ENCODE data around the gene SH3PXD2A. TPM values are rescaled to one million over a fixed set of nuclear protein-coding genes. Genes with fewer than 3 reads are reported as not detected.
A peak's percentile ranks its signal among the peaks of the same experiment; 100 is the strongest.

SH3PXD2A gene, protein sequence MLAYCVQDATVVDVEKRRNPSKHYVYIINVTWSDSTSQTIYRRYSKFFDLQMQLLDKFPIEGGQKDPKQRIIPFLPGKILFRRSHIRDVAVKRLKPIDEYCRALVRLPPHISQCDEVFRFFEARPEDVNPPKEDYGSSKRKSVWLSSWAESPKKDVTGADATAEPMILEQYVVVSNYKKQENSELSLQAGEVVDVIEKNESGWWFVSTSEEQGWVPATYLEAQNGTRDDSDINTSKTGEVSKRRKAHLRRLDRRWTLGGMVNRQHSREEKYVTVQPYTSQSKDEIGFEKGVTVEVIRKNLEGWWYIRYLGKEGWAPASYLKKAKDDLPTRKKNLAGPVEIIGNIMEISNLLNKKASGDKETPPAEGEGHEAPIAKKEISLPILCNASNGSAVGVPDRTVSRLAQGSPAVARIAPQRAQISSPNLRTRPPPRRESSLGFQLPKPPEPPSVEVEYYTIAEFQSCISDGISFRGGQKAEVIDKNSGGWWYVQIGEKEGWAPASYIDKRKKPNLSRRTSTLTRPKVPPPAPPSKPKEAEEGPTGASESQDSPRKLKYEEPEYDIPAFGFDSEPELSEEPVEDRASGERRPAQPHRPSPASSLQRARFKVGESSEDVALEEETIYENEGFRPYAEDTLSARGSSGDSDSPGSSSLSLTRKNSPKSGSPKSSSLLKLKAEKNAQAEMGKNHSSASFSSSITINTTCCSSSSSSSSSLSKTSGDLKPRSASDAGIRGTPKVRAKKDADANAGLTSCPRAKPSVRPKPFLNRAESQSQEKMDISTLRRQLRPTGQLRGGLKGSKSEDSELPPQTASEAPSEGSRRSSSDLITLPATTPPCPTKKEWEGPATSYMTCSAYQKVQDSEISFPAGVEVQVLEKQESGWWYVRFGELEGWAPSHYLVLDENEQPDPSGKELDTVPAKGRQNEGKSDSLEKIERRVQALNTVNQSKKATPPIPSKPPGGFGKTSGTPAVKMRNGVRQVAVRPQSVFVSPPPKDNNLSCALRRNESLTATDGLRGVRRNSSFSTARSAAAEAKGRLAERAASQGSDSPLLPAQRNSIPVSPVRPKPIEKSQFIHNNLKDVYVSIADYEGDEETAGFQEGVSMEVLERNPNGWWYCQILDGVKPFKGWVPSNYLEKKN
- total RNA-seq: 10 to 100 TPM; 10.2 to 10.9 TPM

DNA sequence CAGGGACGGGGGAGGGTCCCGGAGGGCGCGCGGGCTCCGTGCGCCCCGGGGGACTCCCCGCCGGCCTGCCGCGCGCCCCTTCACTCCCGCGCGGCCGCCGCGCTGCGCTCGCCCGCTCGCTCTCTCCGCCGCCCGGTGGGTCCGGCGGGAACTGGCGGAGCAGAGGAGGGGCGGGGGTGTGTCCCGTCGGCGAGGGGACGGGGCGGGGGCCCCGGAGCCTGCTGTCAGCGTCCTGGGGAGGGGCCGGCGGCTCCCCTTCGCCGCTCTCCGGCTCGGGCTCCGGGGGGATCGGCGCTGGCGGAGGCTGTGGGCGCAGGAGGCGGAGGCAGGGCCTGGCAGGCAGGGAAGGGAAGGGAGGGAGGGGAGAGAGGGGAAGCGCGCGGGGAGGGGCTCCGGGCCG, at the start of gene SH3PXD2A:
Gene SH3PXD2A (minus strand): TSS at position 153 of the 400 bp plus-strand sequence. CDS start 310 bp downstream, outside the sequence.
- H3K36me3 Mint-ChIP-seq: no peaks in the 10 kb centered on the region
- H3K4me1 Mint-ChIP-seq: peaks cover 12% of the 10 kb centered on the region
- H3K4me3 Mint-ChIP-seq: peak within 1 kb of the TSS; percentile 65
- DNase-seq: peak; percentile 32
- peaks cover 33% of the 10 kb centered on the region for H3K27me3 Mint-ChIP-seq
- H3K27ac Mint-ChIP-seq: no peak within 1 kb of the TSS
- no peaks in the 10 kb centered on the region for H3K9me3 Mint-ChIP-seq

DNA sequence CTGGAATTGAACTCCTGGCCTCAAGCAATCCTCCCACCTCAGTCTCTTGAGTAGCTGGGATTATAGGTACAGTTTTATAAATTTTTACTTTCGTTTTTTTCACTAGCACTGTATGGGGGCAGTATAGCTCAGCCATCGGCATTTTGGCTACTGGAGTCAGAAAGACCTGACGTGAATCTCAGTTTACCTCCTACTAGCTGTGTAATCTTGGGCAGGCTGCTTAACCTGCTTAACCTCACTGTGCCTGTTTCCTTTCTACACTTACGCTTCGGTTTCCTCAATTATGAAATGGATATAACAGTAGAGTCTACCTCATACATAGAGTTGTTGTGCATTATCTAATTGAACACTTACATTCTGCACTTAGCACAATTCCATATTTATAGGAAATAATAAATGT, 45.9 kb upstream of the SH3PXD2A start:
- H3K4me3 Mint-ChIP-seq: peak overlapping the region; percentile 55
- no peaks in the 10 kb centered on the region for H3K27me3 Mint-ChIP-seq
- peaks cover 27% of the 10 kb centered on the region for H3K36me3 Mint-ChIP-seq
- peak overlapping the region; percentile 67 for H3K27ac Mint-ChIP-seq
- peaks cover 55% of the 10 kb centered on the region for H3K4me1 Mint-ChIP-seq
- no peaks in the 10 kb centered on the region for H3K9me3 Mint-ChIP-seq
- DNase-seq: no peak

DNA sequence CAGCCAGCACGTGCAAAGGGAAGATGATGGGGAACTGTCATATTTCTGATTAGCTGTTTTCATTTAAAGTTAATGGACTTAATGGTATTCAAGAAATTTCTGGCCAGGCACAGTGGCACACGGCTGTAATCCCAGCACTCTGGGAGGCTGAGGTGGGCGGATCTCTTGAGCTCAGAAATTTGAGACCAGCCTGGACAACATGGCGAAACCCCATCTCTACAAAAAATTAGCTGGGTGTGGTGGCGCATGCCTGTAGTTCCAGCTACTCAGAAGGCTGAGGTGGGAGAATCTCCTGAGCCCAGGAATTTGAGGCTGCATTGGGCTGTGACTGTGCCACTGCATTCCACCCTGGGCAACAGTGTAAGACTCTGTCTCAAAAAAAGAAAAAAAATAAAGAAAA, 43.9 kb upstream of the SH3PXD2A start:
- Mint-ChIP-seq H3K36me3 (peaks cover 36% of the 10 kb centered on the region), H3K27me3 (no peaks in the 10 kb centered on the region), H3K27ac (no peak overlapping the region), H3K4me1 (peaks cover 57% of the 10 kb centered on the region), H3K9me3 (no peaks in the 10 kb centered on the region), H3K4me3 (no peak overlapping the region)
- DNase-seq: no peak

DNA sequence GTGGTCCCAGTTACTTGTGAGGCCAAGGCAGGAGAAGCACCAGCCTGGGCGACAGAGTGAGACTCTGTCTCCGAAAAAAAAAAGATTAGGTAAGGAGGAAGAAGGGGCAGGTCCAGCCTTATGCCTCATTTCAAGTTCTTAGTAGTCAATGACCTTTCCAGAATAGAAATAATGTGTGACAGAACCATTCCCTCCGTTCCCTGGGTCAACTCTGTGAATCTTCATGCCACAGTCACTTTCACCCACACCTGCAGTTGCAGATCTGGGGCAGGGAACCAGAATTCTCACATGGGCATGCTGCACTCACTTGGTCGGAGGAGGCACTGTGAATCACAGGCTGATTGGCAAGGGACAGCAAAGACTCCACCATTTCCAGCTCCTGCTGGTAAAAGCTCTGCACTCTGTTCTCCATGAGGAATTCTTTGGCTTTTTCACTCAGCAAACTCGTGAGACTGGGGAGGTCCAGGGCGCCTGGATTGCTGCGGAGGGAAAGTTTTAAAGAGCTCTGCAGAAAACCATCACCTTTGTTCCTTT, 41.9 kb upstream of the SH3PXD2A start:
- H3K4me1 Mint-ChIP-seq: peaks cover 56% of the 10 kb centered on the region
- H3K4me3 Mint-ChIP-seq: no peak overlapping the region
- no peaks in the 10 kb centered on the region for H3K9me3 Mint-ChIP-seq
- H3K27me3 Mint-ChIP-seq: no peaks in the 10 kb centered on the region
- H3K27ac Mint-ChIP-seq: no peak overlapping the region
- H3K36me3 Mint-ChIP-seq: peaks cover 27% of the 10 kb centered on the region
- no peak for DNase-seq

DNA sequence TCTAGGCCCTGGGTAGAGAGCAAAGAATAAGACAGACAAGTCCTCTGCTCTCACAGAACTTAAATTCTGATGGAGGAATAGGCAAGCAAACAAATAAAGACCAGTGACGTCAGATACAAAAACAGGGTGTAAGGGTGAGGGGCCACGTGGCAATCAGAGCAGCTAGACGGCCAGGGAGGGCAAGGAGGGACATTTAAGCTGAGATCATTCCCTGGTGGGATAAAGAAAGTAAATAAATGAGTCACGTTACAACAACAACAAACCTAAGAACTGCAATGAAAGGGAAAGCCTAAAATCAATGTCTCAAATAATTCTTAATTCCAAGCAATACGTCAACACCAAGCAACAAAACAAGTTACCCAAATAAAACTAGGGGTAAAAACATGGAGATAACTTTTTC, 40.8 kb upstream of the SH3PXD2A start:
- H3K4me3 Mint-ChIP-seq: no peak overlapping the region
- H3K4me1 Mint-ChIP-seq: peaks cover 47% of the 10 kb centered on the region
- no peaks in the 10 kb centered on the region for H3K27me3 Mint-ChIP-seq
- no peak for DNase-seq
- peaks cover 27% of the 10 kb centered on the region for H3K36me3 Mint-ChIP-seq
- H3K9me3 Mint-ChIP-seq: no peaks in the 10 kb centered on the region
- H3K27ac Mint-ChIP-seq: peak overlapping the region; percentile 54

DNA sequence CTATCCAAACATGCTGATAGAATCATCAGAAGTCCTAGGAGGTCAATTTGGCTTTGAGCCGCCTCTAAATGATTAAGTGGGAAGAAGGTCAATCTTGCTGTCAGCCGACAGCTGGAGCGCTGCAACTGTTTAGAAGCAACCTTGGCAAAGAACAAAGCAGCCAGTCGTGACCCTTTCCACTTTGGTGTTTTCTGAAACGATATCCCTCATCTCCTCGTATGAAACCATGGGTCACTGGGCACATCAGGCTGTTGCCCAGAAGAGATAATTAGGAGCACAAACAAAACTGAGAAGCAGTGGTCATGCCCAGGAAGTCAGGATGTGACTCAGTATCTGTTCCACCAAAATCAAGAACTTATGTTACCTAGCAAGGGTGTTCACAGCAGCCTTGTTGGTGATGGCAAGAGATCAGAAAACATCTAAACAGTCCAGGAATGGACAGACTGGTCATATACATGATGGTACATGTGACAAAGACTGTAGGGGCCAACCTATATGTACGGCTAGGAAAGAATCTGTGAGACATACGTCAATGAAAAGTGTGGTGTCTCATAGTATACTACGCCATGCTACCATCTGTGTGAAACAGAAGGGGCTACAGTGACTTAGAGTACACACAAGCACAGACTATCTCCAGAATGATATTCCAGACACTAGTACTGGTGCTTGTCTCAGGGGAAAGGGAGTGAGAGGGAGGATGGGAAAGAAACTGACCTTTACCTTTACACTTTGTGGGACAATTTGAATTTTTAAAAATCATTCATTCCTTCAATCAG, 40.2 kb upstream of the SH3PXD2A start:
- DNase-seq: no peak
- H3K27me3 Mint-ChIP-seq: no peaks in the 10 kb centered on the region
- peaks cover 42% of the 10 kb centered on the region for H3K4me1 Mint-ChIP-seq
- peak overlapping the region; percentile 54 for H3K27ac Mint-ChIP-seq
- no peaks in the 10 kb centered on the region for H3K9me3 Mint-ChIP-seq
- H3K4me3 Mint-ChIP-seq: no peak overlapping the region
- peaks cover 31% of the 10 kb centered on the region for H3K36me3 Mint-ChIP-seq

DNA sequence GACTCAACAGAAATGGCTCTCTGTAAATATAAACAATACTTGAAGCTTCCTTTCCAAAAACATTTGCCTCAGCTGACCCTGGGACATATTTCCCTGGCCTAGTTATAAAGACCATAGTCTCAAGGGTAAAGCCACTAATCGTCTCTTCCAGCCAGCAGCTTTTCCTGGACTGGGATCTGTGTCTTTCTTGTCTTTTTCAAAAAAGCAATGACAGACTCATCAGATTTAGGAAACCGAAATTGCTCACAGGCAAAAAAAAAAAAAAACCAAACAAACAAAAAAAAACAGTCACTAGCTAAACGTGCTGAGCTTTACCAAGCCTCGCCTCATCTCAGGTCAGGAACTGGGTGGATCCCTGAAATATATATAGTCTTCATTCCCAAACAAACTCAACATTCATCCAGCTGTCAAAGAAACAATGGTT, 39.1 kb upstream of the SH3PXD2A start:
- Mint-ChIP-seq H3K27ac (peak overlapping the region; percentile 54), H3K36me3 (peaks cover 25% of the 10 kb centered on the region), H3K4me1 (peaks cover 46% of the 10 kb centered on the region), H3K27me3 (no peaks in the 10 kb centered on the region), H3K9me3 (no peaks in the 10 kb centered on the region), H3K4me3 (no peak overlapping the region)
- DNase-seq: no peak

DNA sequence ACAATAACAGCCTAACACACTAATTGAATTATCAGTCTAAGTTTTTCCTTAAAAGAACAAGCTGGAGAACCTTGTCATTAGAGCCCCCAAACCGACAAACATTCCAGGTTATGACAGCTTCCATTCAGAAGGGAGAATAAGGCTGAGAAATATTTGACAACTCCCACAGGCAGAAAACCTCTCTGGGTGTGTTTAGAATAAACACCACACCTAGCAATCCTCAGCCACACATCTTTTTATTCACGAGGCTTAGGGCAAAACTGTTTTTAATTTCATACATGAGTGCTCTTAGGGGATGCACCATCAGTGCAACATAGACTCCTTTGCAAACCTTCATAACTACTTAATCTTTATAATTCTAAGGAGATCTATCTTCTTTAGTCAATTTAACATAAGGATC, 38.4 kb upstream of the SH3PXD2A start:
- Mint-ChIP-seq H3K36me3 (peaks cover 27% of the 10 kb centered on the region), H3K9me3 (no peaks in the 10 kb centered on the region), H3K4me3 (no peak overlapping the region), H3K27ac (peak overlapping the region; percentile 54), H3K27me3 (no peaks in the 10 kb centered on the region), H3K4me1 (peaks cover 52% of the 10 kb centered on the region)
- no peak for DNase-seq

DNA sequence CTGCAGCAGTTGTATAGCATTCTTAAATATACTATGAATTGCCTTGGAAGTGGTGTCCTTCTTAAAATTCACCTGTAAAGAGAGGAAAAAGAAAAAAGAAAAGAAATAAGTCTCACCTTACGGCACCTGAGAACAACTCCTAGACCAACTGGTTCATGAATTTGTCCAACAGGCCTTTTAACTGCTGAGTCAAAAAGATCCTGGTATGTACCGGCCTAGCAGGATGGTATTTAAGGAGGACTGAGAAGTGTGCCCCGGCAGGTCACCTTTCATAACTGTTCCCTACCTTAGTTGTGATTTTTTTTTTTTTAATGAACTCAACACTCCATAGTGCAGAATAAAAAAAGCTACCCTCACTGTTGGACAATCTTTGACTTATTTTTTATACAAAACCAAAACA, 36.8 kb upstream of the SH3PXD2A start:
- no peak overlapping the region for H3K4me3 Mint-ChIP-seq
- no peak for DNase-seq
- peaks cover 26% of the 10 kb centered on the region for H3K36me3 Mint-ChIP-seq
- no peak overlapping the region for H3K27ac Mint-ChIP-seq
- H3K9me3 Mint-ChIP-seq: no peaks in the 10 kb centered on the region
- H3K4me1 Mint-ChIP-seq: peaks cover 58% of the 10 kb centered on the region
- no peaks in the 10 kb centered on the region for H3K27me3 Mint-ChIP-seq

DNA sequence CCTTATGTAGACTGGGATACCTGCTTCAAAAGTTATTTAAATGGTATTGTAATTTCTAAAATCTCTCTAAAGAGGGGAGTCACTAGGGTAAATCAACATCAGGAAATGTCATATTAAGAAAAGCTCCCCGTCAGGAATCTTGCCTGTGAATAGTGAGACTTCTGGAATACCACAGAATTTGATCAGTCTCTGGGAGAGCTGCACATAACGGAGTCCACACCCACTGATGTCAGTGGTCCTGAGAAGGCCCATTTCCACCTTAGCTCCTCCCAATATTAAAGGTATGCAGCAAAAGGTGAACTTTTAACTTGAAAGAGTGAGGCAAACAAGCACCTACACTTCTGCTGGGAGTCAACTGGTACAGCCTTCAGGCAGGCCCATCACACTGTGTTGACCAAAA, 35.3 kb upstream of the SH3PXD2A start:
- Mint-ChIP-seq H3K4me1 (peaks cover 51% of the 10 kb centered on the region), H3K27ac (peak overlapping the region; percentile 72), H3K36me3 (peaks cover 18% of the 10 kb centered on the region), H3K9me3 (no peaks in the 10 kb centered on the region), H3K27me3 (no peaks in the 10 kb centered on the region), H3K4me3 (no peak overlapping the region)
- no peak for DNase-seq

DNA sequence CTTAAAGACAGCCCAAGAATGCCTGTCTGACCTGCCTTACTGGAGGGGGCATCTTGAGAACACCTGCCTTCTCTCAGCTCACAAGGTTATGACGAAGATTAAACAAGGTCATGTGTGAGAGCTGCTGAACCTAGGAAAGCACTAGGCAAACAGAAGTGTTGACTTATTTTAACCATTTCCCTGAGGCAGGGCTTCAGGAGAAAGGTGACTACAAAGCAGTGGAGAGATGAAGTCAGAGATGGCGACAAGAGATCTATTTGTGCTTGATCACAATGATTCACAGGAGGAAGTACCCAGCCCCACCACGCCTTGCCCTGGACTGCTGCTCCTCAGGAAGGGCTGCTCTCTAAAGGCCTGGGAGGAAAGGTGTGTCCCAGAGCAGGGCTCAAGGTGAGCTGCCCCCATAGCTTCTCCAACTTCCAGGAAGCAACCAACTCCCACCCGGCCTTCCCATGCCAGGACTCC, 34.9 kb upstream of the SH3PXD2A start:
- Mint-ChIP-seq H3K27me3 (no peaks in the 10 kb centered on the region), H3K4me1 (peaks cover 46% of the 10 kb centered on the region), H3K9me3 (no peaks in the 10 kb centered on the region), H3K27ac (peak overlapping the region; percentile 72), H3K4me3 (no peak overlapping the region), H3K36me3 (peaks cover 15% of the 10 kb centered on the region)
- DNase-seq: no peak

DNA sequence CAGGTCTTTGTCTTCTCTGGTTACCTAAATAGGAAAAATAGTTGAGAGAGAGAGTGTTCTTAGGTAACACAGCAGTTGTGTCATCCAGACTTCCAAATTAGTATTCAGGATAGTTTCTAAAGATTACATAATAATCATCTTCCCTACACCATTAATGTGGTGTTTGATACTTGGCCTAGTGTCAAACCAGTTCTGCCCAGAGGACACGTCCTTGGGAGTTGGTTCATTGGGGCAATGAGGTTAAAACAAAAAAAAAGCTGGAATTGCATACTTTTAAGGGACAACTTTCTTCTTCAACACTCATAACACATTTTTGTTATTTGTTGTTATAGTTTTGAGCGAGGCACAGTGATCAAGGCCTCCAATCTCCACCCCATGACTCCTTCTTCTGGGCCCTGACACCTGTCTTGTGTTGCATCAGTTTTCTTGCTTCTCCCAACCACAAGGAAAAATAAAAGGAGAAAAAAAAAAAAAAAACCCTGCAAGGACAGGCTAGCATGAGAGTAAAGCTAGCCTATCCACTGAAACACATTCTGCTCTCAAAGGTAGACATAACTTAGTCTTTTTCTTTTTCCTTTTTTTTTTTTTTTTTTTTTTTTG, 33.8 kb upstream of the SH3PXD2A start:
- Mint-ChIP-seq H3K27ac (peak overlapping the region; percentile 75), H3K27me3 (no peaks in the 10 kb centered on the region), H3K36me3 (peaks cover 11% of the 10 kb centered on the region), H3K4me3 (no peak overlapping the region), H3K4me1 (peaks cover 38% of the 10 kb centered on the region), H3K9me3 (no peaks in the 10 kb centered on the region)
- no peak for DNase-seq

DNA sequence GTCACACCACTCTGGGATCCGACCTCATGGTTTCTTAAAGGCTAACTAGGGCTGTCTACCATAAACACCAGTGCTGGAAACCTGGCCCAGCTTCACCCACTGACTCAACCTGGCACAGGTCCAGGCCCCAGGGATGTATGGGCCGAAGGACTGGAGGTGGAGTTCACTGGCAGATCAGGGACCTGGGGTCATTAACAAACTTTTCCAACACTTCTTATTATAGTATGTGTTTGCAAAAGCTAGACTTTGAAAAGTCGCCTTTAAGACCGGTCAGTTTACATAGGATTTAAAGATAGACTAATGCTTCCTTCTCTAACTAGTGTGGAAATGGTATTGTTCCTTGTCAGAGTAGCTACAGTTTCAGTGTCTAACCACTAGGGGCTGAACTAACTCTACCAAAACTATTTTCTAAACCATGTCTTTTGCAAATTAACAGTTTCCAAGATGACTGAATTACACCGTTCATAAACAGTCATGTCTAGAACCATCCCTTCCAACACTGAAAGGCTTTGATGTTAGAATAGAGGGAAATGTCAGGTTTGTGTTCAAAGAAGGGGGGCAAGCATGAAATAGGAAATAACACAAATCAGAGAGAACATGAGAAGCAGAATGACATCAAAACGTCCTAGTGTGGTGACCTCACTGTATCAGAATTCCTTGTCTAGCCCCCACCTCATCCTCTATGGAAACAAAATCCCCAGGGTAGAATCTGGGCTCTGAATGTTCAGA, 32.9 kb upstream of the SH3PXD2A start:
- H3K36me3 Mint-ChIP-seq: peaks cover 11% of the 10 kb centered on the region
- peak; percentile 10 for DNase-seq
- no peaks in the 10 kb centered on the region for H3K9me3 Mint-ChIP-seq
- peaks cover 31% of the 10 kb centered on the region for H3K4me1 Mint-ChIP-seq
- peak overlapping the region; percentile 75 for H3K27ac Mint-ChIP-seq
- H3K4me3 Mint-ChIP-seq: no peak overlapping the region
- no peaks in the 10 kb centered on the region for H3K27me3 Mint-ChIP-seq
